ENCODE results near the gene HCK. TPM values are rescaled to one million over a fixed set of nuclear protein-coding genes. Genes with fewer than 3 reads are reported as not detected.
A peak's percentile ranks its signal among the peaks of the same experiment; 100 is the strongest.

The HCK gene
- total and polyA plus RNA-seq, 9 of the 15 experiments (the other 6 are each of a cell fraction or from before 2014, with no cell fraction given) = 0.09 to 0.51 (median 0.27) TPM; not detected in 6

DNA sequence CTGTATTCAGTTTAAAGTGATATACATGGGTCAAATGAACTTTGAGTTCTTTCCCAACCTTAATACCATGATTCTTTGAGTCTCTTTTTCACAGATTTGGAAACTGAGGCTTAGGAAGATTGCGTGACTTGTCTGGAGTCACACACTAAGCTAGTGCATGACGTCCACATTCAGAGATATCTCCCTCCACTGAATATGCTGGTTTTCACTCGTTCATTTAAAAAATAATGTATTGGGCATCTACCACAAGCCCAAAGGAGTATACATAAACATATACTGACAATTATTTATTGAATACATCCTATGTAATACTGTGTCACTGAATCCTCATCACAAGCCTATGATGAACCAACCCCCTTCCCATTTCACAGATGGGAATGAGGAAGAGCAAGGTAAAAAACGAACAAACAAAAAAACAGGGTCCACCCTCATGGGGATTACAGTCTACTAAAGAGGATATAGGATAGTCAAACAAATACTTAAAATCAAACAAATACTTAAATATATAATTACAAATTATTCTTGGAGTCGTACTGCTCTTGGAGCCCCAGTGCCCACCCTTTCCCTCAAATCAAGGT, 56.9 kb downstream of the HCK start:
- H3K4me1 ChIP-seq (replicated peaks in 1 of 2; ENCODE audit: control insufficient read depth in 2 of 2, insufficient read depth in 2 of 2, low read length in 2 of 2) = peaks cover 0 to 8% of the 10 kb centered on the region in 2 experiments; a peak in 2 of 5 replicates
- no peaks in the 10 kb centered on the region; the same call in 1 of the 2 replicates for H3K9me3 ChIP-seq (replicated peaks; ENCODE audit: control insufficient read depth, insufficient read depth, low read depth, low read length)
- ATAC-seq = no peak
- no peaks in the 10 kb centered on the region for H3K9me1 ChIP-seq (ENCODE audit: control insufficient read depth, insufficient read depth, low read length)
- ChIA-PET CTCF (ENCODE audit: low intra/inter-chr PET ratio) (no interaction called here), POLR2A (interaction anchor here (0.7 kb wide), 1 partner anchor 8 kb away, joined by 3 read pairs; no protein-coding TSS in a partner anchor)
- H3K27ac ChIP-seq (ENCODE audit: extremely low read depth, low read depth, low read length) = peak overlapping the region; percentile 100
- H3K27me3 ChIP-seq (ENCODE audit: control insufficient read depth in 2 of 2, insufficient read depth in 2 of 2, low read length in 2 of 2) = peaks cover 8 to 12% of the 10 kb centered on the region in 2 experiments
- no peak for DNase-seq (ENCODE audit: extremely low read depth in 1 of 4, low spot score in 3 of 4)
- H3K9ac ChIP-seq (ENCODE audit: insufficient read depth in 1 of 2, low read depth in 2 of 2, low read length in 2 of 2) = peak overlapping the region in 1 of 2 experiments; percentile 100; a peak in 1 of 4 replicates
- 29% methylated on average over 5 of the region's 5 CpGs for WGBS (ENCODE audit: insufficient coverage, low coverage, missing lambda C conversion rate)
- peaks cover 43% of the 10 kb centered on the region for H3K79me2 ChIP-seq (ENCODE audit: control insufficient read depth, insufficient read depth, low read length)
- BruUV-seq (replicated peaks) = no TSS peak
- H4K20me1 ChIP-seq (replicated peaks; ENCODE audit: control insufficient read depth, insufficient read depth, low read length) = peaks cover 8% of the 10 kb centered on the region; the same call in 1 of the 2 replicates
- H3K4me2 ChIP-seq (ENCODE audit: insufficient read depth, low read length) = peak overlapping the region; percentile 100
- H3K4me3 ChIP-seq = peak overlapping the region; percentile 89; the same call in 1 of the 2 replicates
- in situ Hi-C loops (cut with MboI) (no loop called here), intact Hi-C loops (cut with micrococcal nuclease) (no loop called here)
- FAIRE-seq = no peak
- H2AFZ ChIP-seq (ENCODE audit: low read depth, low read length) = peak overlapping the region; percentile 100
- H3K36me3 ChIP-seq (ENCODE audit: control insufficient read depth, insufficient read depth, low read length) = peaks cover 11% of the 10 kb centered on the region
- peak; percentile 35 for TF ChIP-seq RBM25 (IDR thresholded peaks at IDR 0.05; ENCODE audit: low read depth, low read length, severe bottlenecking)
- peak; percentile 67 for TF ChIP-seq ADNP (tag; IDR thresholded peaks at IDR 0.05)
- TF ChIP-seq, protein P1, sequence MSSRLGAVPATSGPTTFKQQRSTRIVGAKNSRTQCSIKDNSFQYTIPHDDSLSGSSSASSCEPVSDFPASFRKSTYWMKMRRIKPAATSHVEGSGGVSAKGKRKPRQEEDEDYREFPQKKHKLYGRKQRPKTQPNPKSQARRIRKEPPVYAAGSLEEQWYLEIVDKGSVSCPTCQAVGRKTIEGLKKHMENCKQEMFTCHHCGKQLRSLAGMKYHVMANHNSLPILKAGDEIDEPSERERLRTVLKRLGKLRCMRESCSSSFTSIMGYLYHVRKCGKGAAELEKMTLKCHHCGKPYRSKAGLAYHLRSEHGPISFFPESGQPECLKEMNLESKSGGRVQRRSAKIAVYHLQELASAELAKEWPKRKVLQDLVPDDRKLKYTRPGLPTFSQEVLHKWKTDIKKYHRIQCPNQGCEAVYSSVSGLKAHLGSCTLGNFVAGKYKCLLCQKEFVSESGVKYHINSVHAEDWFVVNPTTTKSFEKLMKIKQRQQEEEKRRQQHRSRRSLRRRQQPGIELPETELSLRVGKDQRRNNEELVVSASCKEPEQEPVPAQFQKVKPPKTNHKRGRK (tag; IDR thresholded peaks at IDR 0.05) = no peak
- no peak for TF ChIP-seq FOXJ3 (CRISPR knock-in tag; IDR thresholded peaks at IDR 0.05)
- 0 out of 2 replicates have a peak, but pooled peaks have one; percentile 16 for TF ChIP-seq MIER1 (IDR thresholded peaks at IDR 0.05; ENCODE audit: low read depth)
- no peak for TF ChIP-seq ETV6 (IDR thresholded peaks at IDR 0.05; ENCODE audit: borderline replicate concordance in 1 of 2, low read depth in 2 of 2, low read length in 1 of 2)
- TF ChIP-seq ETV6 (CRISPR knock-in tag; IDR thresholded peaks at IDR 0.05; ENCODE audit: borderline replicate concordance) = 0 out of 2 replicates have a peak, but pooled peaks have one; percentile 11
- no peak for TF ChIP-seq KDM5B (IDR thresholded peaks at IDR 0.05; ENCODE audit: insufficient replicate concordance, low read depth, low read length)
- TF ChIP-seq EP300 (IDR thresholded peaks at IDR 0.05; ENCODE audit: low read length) = no peak
- peak; percentile 15; the same call in 1 of the 2 replicates for TF ChIP-seq XRCC3 (IDR thresholded peaks at IDR 0.05)
- TF ChIP-seq HINFP (tag; conservative IDR thresholded peaks at IDR 0.05; ENCODE audit: low read depth) = no peak
- 0 out of 4 replicates have a peak, but pooled peaks of 1 of the 2 experiments have one; percentile 55 for TF ChIP-seq ZMIZ1 (IDR thresholded peaks at IDR 0.05; ENCODE audit: low read depth in 2 of 2, low read length in 2 of 2)
- TF ChIP-seq BRF1 (IDR thresholded peaks at IDR 0.05; ENCODE audit: borderline replicate concordance, extremely low read depth, insufficient read length) = no peak
- TF ChIP-seq SRSF7 (optimal IDR thresholded peaks at IDR 0.05; ENCODE audit: low read depth, low read length) = no peak
- no peak for TF ChIP-seq PYGO2 (tag; IDR thresholded peaks at IDR 0.05)

All from K562 (cell line).